Measurements from ENCODE around the gene TMEM150C. TPM values are rescaled to one million over a fixed set of nuclear protein-coding genes. Genes with fewer than 3 reads are reported as not detected.

Gene TMEM150C
- total and polyA plus RNA-seq, 2 donors from 2014 or later, result 7.7 to 22.9 TPM

- no peak for DNase-seq
- FAIRE-seq, result no peak
Observed at GRCh38 chr4:82495666-82496065, 66.1 kb downstream of the TMEM150C start.

DNA sequence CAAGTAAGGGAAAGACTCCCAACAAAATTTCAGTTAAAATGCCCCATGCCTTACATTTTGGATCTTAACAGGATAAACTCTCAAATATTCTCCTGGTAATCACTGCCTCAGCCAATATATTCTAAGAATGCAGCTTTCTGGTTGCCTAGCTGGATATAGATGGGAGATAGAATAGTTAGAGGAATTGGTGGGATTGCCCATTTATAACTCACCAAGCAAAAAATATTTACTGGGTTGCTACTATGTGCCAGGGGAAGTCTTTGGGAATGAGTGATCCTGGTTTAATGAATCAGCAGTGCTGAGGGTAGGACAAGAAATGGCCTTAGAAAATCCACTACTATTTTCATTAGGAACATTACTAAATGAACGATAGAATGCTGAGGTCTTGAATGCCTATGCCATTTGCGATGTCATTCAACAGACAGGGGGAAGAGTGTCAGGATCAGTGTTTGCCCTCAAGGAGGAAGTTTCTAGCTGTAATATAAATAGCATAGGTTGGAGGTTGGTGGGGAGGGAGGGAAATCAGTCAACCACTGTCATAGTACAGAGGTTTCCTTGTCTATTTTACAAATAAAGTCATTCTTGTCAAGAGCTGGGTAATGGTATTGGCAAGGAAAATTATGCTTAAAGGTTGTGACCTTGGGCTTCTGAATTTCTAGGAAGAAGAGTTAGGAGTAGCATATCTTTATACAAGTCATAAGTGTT lies 67.9 kb downstream of the TMEM150C start:
- Histone ChIP-seq H3K27ac (ENCODE audit: low read depth in 2 of 2, low read length in 2 of 2) (no peak overlapping the region), H3K4me1 (ENCODE audit: control insufficient read depth in 2 of 3, insufficient read depth in 2 of 3, low read depth in 1 of 3, low read length in 3 of 3) (no peaks in the 10 kb centered on the region), H3K36me3 (ENCODE audit: control insufficient read depth in 2 of 3, insufficient read depth in 3 of 3, low read length in 3 of 3) (no peaks in the 10 kb centered on the region), H3K9me3 (ENCODE audit: control insufficient read depth in 2 of 3, insufficient read depth in 1 of 3, low read length in 3 of 3) (no peaks in the 10 kb centered on the region), H3K27me3 (ENCODE audit: control insufficient read depth, insufficient read depth, low read length) (no peaks in the 10 kb centered on the region), H3K4me3 (ENCODE audit: low read length in 3 of 3) (no peak overlapping the region), H3K9ac (ENCODE audit: low read length in 3 of 3) (no peak overlapping the region)
- intact Hi-C loops (cut with DNase I), result no loop called here
- DNase-seq (no peak), FAIRE-seq (no peak)
- TF ChIP-seq CTCF (IDR thresholded peaks at IDR 0.05; ENCODE audit: borderline replicate concordance, extremely low read depth, insufficient read depth), result no peak

More at GRCh38 chr4:82495666-82496065, 66.1 kb downstream of the TMEM150C start:
- H3K27me3 ChIP-seq (ENCODE audit: control insufficient read depth, insufficient read depth, low read length), result no peaks in the 10 kb centered on the region
- no peak overlapping the region for H3K27ac ChIP-seq (ENCODE audit: low read depth in 2 of 2, low read length in 2 of 2)
- no peak for TF ChIP-seq CTCF (IDR thresholded peaks at IDR 0.05; ENCODE audit: borderline replicate concordance, extremely low read depth, insufficient read depth)
- H3K36me3 ChIP-seq (ENCODE audit: control insufficient read depth in 2 of 3, insufficient read depth in 3 of 3, low read length in 3 of 3), result no peaks in the 10 kb centered on the region
- intact Hi-C loops (cut with DNase I), result no loop called here
- H3K9me3 ChIP-seq (ENCODE audit: control insufficient read depth in 2 of 3, insufficient read depth in 1 of 3, low read length in 3 of 3), result no peaks in the 10 kb centered on the region
- H3K4me3 ChIP-seq (ENCODE audit: low read length in 3 of 3), result no peak overlapping the region
- no peak overlapping the region for H3K9ac ChIP-seq (ENCODE audit: low read length in 3 of 3)
- no peaks in the 10 kb centered on the region for H3K4me1 ChIP-seq (ENCODE audit: control insufficient read depth in 2 of 3, insufficient read depth in 2 of 3, low read depth in 1 of 3, low read length in 3 of 3)

DNA sequence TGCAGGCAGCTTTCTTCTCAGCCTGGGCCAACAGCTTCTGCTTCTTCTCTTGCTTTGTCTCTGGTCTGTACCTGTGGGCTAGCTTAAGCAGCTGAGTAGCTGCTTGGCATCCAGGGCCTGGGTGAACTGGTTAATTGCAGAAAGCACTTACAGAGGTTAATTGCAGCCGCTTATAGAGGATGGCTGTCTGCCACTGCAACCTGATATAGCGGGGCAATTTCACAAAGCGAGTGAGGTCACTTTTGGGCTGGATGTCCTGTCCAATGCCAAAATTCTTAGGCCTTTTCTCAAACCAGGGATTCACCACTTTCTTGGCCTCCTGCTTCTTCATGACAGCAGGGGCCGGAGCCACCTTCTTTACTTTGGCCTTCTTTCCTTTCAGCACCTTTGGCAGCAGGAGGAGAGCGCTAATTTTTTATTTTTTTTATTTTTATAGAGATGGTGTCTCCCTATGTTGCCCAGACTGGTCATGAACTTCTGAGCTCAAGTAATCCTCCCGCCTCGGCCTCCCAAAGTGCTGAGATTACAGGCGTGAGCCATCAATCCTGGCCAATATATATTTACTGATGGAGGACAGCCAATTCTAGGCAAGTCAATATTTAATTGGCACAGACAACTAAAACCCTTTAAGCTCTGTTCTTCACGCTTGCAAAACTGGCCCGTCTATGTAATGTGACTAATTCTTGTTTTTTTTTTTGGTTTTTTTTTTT lies 70.4 kb downstream of the TMEM150C start:
- no peaks in the 10 kb centered on the region for H3K9me3 ChIP-seq (ENCODE audit: control insufficient read depth in 2 of 3, insufficient read depth in 1 of 3, low read length in 3 of 3)
- DNase-seq (no peak), FAIRE-seq (no peak)
- intact Hi-C loops (cut with DNase I), result no loop called here
- no peaks in the 10 kb centered on the region for H3K4me1 ChIP-seq (ENCODE audit: control insufficient read depth in 2 of 3, insufficient read depth in 2 of 3, low read depth in 1 of 3, low read length in 3 of 3)
- TF ChIP-seq CTCF (IDR thresholded peaks at IDR 0.05; ENCODE audit: borderline replicate concordance, extremely low read depth, insufficient read depth), result no peak
- H3K36me3 ChIP-seq (ENCODE audit: control insufficient read depth in 2 of 3, insufficient read depth in 3 of 3, low read length in 3 of 3), result no peaks in the 10 kb centered on the region
- no peak overlapping the region for H3K27ac ChIP-seq (ENCODE audit: low read depth in 2 of 2, low read length in 2 of 2)
- no peaks in the 10 kb centered on the region for H3K27me3 ChIP-seq (ENCODE audit: control insufficient read depth, insufficient read depth, low read length)
- H3K9ac ChIP-seq (ENCODE audit: low read length in 3 of 3), result no peak overlapping the region
- no peak overlapping the region for H3K4me3 ChIP-seq (ENCODE audit: low read length in 3 of 3)

Measured in kidney (tissue), 14 donors.